ENCODE results near the gene RXFP2.

Gene RXFP2

GRCh38 chr13:31765138-31765785, 25.9 kb downstream of the RXFP2 start:
- TF ChIP-seq CTCF (IDR thresholded peaks at IDR 0.05; ENCODE audit: low read length, missing control alignments) = no peak
- DNase-seq (ENCODE audit: low read depth) = peak; percentile 65
- H3K4me3 ChIP-seq (replicated peaks; ENCODE audit: low read depth, low read length) = no peak overlapping the region

GRCh38 chr13:31767175-31767900, 28.0 kb downstream of the RXFP2 start:
- DNase-seq (ENCODE audit: low read depth) = peak; percentile 88
- TF ChIP-seq CTCF (IDR thresholded peaks at IDR 0.05; ENCODE audit: low read length, missing control alignments) = no peak
- no peak overlapping the region for H3K4me3 ChIP-seq (replicated peaks; ENCODE audit: low read depth, low read length)

- no peak for DNase-seq (ENCODE audit: low read depth)
- no peak overlapping the region for H3K4me3 ChIP-seq (replicated peaks; ENCODE audit: low read depth, low read length)
- TF ChIP-seq CTCF (IDR thresholded peaks at IDR 0.05; ENCODE audit: low read length, missing control alignments) = no peak
These were observed 29.0 kb downstream of the RXFP2 start for GRCh38 chr13:31768351-31768750.

DNA sequence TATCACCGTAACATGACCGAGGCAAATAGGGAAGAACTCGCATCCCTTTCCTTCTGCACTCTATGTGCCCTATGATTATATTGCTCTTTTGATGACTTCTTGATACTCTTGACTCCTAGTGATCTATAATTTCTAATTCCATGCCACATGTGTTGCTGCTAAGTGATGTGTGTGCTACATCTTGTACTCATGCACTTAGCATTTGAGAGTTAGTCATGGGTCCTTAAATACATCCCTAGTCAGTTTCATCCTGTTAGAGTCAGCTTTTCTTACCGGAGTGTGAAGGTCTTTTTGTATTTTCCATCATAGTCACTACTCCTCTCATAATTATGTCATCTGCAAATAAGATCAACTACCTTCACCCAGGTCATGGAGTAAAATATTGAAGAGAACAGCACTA, 30.2 kb downstream of the RXFP2 start:
- no peak for DNase-seq (ENCODE audit: low read depth)
- no peak for TF ChIP-seq CTCF (IDR thresholded peaks at IDR 0.05; ENCODE audit: low read length, missing control alignments)
- H3K4me3 ChIP-seq (replicated peaks; ENCODE audit: low read depth, low read length) = no peak overlapping the region

DNA sequence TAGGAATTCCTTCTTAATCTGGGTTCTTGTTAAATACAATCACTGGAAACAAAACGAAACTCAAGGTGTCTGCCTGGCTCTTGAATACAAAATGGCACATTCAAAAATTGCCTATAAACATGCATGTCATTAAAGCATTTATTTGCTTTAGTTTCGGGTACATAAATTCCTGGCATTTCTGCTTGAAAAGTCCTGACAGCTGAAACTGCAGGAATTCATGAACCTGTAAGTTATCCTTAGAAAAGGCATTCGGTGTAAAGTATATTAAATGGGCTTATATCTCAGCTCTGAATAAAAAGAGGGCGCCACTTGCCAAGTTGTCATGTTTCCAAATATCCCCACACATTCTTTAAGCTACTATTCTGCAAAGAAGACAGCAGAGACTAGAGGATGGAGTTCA, 32.9 kb downstream of the RXFP2 start:
- no peak for DNase-seq (ENCODE audit: low read depth)
- no peak overlapping the region for H3K4me3 ChIP-seq (replicated peaks; ENCODE audit: low read depth, low read length)
- no peak for TF ChIP-seq CTCF (IDR thresholded peaks at IDR 0.05; ENCODE audit: low read length, missing control alignments)

DNA sequence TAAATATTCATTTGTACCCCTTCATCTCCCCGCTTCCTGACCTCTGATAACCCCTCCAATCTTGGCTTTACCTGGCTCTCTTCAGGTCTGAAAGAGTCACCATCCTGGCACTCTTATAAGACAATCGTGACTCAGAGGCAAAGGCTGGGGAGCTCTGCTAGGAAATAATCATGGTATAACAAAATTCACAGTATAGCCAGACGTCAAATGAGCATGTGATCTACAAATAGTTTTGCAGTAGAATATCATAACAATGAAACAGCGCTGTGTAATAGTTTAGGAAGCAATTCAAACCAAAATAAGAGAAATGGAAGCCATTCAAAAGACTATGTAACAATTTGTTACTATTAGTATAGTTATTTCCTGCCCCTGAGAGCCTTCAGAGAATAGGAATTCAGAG, 34.2 kb downstream of the RXFP2 start:
- H3K4me3 ChIP-seq (replicated peaks; ENCODE audit: low read depth, low read length) = peak overlapping the region; percentile 27
- no peak for TF ChIP-seq CTCF (IDR thresholded peaks at IDR 0.05; ENCODE audit: low read length, missing control alignments)
- peak; percentile 86 for DNase-seq (ENCODE audit: low read depth)
